GOT3 (cell line): ENCODE measurements around the gene SOD3.

Source experiments
- DNase-seq: peaks from one replicate; lab custom pipeline; 2025; ENCODE audit warnings: mixed read lengths; lab: John Stamatoyannopoulos, UW

SOD3 gene

GRCh38 chr4:24775750-24776149, 19.6 kb upstream of the SOD3 start:
- DNase-seq, result no peak

GRCh38 chr4:24777536-24778463, 17.6 kb upstream of the SOD3 start:
- no peak for DNase-seq

GRCh38 chr4:24778464-24779225, 16.7 kb upstream of the SOD3 start:
- peak; percentile 37 for DNase-seq

GRCh38 chr4:24780936-24781495, 14.4 kb upstream of the SOD3 start:
- no peak for DNase-seq

GRCh38 chr4:24781999-24782745, 13.2 kb upstream of the SOD3 start:
- DNase-seq, result no peak

- DNase-seq, result no peak
Measured at GRCh38 chr4:24783506-24783905, 11.9 kb upstream of the SOD3 start.

GRCh38 chr4:24791043-24791442, 4.3 kb upstream of the SOD3 start:
- no peak for DNase-seq

GRCh38 chr4:24792552-24792951, 2.8 kb upstream of the SOD3 start:
- DNase-seq, result no peak

GRCh38 chr4:24793219-24794005, 2.0 kb upstream of the SOD3 start:
- DNase-seq, result no peak

GRCh38 chr4:24794051-24794450, 1.3 kb upstream of the SOD3 start:
- no peak for DNase-seq

GRCh38 chr4:24794480-24794879, 893 bp upstream of the SOD3 start:
- no peak for DNase-seq

- no peak for DNase-seq
Measured at GRCh38 chr4:24795666-24796381, 451 bp downstream of the SOD3 start.

GRCh38 chr4:24796620-24797019, 1.2 kb downstream of the SOD3 start:
- DNase-seq, result no peak

- DNase-seq, result no peak
Measured at GRCh38 chr4:24798036-24798610, 2.8 kb downstream of the SOD3 start.

- no peak for DNase-seq
Measured at GRCh38 chr4:24799196-24799543, 3.8 kb downstream of the SOD3 start.

GRCh38 chr4:24799544-24800324, 4.4 kb downstream of the SOD3 start:
- no peak for DNase-seq

- DNase-seq, result no peak
Measured at GRCh38 chr4:24800325-24800895, 5.0 kb downstream of the SOD3 start.

GRCh38 chr4:24801136-24801855, 5.9 kb downstream of the SOD3 start:
- DNase-seq, result no peak
